HG02938 (cell line): ENCODE data around the gene QRFPR.
"Not testable (repeated sequence)": the region's sequence is repeated elsewhere in the genome, so short reads cannot be mapped to it uniquely, and the experiment has no call there.

ENCODE experiments used
- ATAC-seq: cut with Tn5 transposase; IDR thresholded peaks from one replicate; pipeline ENCODE4 v1.9.1; 2021; ENCODE audit warnings: mild to moderate bottlenecking, moderate library complexity; ENCODE audit not compliant: unreplicated experiment

QRFPR gene

GRCh38 chr4:121340247-121340646, 40.6 kb downstream of the QRFPR start:
- ATAC-seq = no peak

DNA sequence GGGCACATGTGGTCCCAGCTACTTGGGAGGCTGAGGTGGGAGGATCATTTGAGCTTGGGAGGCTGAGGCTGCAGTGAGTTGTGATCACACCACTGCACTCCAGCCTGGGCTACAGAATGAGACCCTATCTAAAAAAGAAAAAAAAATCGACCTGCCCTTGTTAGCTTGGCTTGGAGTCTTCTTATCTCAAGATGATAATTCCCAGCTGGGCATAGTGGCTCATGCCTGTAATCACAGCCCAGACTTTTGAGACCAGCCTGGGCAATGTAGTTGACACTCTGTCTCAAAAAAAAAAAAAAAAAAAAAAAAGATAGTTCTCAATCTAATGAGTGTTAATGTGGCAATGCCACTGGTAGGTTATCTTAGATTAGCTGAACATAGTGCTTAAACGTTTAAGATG, 41.0 kb downstream of the QRFPR start:
- no peak for ATAC-seq

DNA sequence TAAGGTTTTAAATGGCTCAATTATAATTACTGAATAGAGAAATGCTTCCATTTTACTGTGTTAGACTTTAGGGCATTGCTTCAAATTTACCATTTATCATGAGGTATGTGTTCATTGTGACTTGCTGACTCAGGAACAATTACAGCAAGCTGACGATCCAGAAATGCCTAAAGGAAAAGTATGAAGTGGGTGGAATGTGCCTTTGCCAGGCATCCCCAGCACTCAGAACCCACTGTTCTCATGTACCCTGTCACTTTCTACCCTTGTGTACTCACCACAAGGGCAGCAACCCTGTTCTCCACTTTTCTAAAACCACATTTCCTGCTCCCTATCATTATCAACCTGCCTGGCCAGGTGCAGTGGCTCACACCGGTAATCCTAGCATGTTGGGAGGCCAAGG, 41.5 kb downstream of the QRFPR start:
- no peak for ATAC-seq

DNA sequence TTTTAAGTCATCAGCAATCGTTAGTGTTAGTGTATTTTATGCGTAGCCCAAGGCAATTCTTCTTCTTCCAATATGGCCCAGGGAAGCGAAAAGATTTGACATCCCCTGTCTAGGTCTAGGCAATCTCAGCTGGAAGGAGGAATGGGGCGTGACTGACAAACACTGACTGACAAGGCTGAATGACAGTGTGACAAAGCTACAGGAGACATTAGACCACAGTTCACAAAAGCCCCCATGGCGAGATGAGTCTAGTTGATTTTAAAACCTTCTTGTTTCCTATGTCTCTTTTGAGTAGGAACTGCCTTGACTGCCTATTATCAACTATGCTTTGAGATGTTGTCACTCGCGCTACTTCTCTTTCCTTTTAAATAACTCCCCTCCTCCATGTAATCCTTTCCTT, 42.3 kb downstream of the QRFPR start:
- no peak for ATAC-seq

GRCh38 chr4:121336706-121337105, 44.1 kb downstream of the QRFPR start:
- no peak for ATAC-seq

DNA sequence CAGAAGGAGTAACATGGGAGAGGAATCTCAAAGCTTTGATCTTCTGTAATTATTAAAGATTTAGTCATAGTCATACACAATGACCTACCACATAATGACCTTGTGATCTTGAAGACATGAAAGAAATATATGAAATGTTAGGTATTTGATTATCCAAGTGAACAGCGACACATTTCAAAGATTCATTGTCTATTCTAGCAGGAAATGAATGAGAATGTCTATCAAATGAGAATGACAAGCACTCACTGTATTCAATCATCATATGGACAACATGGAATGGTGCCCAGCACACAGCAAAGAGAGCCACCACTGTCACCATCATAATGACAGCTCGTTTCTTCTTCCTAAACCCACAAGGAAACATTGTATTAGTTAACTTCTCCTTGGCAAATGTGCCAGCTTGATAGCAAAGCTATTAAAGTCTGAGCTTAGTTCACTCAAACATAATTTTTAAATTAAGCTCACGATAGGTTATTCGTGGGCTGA, 50.6 kb downstream of the QRFPR start:
- no peak for ATAC-seq

DNA sequence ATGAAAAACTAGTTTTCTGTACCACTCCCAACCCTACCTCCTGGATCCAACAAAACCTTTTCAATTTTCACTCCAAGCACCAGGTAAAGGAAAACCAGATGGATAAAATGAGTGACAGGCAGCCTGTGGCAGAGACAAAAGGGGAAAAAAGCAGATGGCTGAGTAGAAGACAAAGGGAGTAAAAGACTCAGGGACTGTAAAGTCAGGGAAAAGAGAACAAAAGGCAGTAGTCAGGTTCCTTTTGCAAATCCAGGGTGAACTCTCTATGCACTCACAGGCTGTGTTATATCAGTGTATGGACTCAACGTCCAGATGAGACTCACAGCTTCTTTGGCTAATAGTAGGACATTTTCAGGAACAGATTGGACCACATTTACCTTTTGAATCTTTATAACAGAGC, 54.2 kb downstream of the QRFPR start:
- no peak for ATAC-seq

DNA sequence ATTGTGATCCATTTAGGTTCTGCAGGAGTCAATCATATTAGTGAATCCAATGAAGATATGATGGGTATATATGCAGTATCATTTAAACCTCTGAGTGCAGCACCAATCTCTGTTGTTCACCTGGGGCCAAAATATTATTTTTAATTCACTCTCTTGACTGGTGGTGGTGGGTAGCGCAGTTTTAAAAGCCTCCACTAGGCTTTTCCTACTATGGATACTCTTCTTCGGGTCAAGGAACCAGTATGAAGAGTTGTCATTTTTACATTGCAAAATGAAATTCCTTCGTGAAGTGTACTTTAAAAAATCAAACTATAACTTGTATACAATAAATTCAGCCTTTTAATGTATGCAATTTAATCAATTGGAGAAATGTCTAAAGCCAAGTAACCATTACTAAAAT, 56.5 kb downstream of the QRFPR start:
- ATAC-seq = no peak

- ATAC-seq = no peak
Measured at GRCh38 chr4:121321466-121321865, 59.4 kb downstream of the QRFPR start.

- ATAC-seq = no peak
Measured at GRCh38 chr4:121316091-121316490, 64.7 kb downstream of the QRFPR start.

DNA sequence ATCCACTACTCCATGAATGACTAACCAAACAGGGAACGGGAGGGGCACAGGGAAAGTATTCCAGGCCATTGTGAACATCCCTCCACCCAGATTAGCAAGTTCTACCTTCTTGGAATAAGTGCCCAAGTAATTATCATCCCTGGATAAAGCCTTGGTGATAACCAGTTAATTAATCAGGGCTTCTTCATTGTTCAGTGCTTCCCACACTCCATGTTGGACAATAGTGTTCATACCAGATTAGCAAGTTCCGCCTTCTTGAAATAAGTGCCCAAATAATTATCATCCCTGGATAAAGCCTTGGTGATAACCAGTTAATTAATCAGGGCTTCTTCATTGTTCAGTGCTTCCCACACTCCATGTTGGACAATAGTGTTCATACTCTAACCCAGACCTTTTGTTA, 67.4 kb downstream of the QRFPR start:
- not testable (repeated sequence) for ATAC-seq

DNA sequence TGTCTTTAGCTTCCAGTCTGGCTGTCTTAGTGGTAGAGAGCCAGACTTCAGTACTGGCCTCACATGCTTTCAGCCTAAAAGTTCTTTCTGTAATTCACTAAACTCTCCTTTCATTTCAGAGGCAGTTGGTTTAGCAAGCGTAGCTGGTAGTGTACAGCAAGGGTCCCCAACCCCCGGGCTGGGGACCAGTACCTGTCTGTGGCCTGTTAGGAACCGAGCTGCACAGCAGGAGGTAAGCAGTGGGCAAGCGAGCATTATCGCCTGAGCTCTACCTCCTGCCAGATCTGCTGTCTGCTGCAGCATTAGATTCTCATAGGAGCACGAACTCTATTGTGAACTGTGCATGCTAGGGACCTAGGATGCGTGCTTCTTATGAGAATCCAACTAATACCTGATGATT, 72.0 kb downstream of the QRFPR start:
- ATAC-seq = no peak

- ATAC-seq = no peak
Measured at GRCh38 chr4:121308328-121308663, 72.5 kb downstream of the QRFPR start.

DNA sequence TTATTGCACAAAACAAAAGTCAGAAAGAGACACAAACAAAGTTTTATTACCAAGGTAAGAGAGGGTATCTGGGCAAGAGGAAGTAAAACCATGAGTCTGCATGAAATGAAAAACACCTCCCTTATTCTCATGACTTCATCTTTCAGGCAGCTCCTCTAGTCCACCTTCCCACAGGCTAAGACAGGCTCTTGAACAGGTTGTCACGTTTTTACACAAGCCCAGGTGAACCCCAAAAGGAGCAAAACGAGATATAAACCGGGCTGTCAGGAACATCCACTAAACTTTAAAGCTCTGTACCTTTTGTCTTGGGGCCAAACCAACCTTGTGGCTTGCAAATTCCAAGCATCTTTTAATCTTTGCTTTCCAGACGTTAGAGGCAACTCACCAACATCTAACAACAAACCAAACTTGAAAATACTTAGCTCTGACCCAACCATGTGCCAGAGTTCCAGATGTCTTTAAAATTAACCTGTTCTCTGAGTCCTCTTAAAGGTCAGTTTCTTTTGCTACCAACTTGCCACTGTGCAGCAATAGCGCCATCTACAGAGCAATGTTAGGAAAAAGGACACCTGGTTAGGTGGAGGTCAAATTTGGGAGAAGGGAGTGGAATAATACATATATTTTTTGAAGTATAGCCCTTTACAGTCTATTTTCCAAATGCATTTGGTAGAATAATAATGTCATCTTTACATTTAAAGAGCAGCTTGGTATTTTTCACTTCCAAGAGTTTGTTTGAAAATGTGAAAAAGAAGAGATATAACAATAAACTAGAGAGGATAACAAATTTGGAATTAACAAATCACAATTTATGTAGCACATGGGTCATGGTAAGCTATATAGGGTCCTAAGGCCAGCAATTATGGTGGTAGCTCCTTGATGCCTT, 73.1 kb downstream of the QRFPR start:
- ATAC-seq = peak; percentile 96

GRCh38 chr4:121306931-121307330, 73.9 kb downstream of the QRFPR start:
- ATAC-seq = no peak

DNA sequence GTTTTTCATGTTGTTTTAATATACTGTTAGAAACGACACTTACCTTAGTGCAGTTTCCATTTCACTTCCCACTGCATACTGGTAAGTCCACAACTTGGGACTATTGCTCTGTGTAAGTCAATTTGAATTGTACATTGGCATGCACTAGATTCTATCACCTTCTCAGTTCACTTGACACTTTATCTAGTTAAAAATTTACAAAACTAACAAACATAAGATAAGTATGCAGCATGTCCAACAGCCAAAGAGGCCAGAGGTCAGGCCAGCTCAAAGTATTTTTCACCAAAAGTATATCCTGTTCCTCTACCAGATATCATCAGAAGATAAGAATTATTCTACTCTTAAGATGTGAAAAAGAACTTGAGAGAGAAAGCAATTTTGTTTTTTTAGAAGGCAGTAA, 75.9 kb downstream of the QRFPR start:
- ATAC-seq = no peak

DNA sequence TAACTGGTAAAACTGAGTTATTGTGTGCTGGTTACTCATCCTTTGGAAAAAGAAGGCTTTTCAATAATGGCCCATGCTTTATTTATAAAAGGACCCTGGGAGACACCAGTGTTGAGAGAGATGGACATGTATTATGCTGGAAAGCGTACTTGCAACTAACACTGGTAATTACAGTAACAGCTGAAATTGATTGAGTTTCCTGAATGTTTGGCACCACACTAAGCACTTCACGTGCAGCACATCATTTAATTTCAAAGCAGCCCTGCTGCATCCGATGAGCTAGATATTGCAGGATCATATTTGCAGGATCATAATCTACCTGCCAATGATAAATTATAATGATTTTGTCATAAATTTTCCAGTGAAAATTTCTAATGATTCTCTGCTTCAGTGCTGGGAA, 81.5 kb downstream of the QRFPR start:
- no peak for ATAC-seq

GRCh38 chr4:121283319-121283718, 97.5 kb downstream of the QRFPR start:
- ATAC-seq = no peak

- no peak for ATAC-seq
Measured at GRCh38 chr4:121280425-121280824, 100.4 kb downstream of the QRFPR start.

DNA sequence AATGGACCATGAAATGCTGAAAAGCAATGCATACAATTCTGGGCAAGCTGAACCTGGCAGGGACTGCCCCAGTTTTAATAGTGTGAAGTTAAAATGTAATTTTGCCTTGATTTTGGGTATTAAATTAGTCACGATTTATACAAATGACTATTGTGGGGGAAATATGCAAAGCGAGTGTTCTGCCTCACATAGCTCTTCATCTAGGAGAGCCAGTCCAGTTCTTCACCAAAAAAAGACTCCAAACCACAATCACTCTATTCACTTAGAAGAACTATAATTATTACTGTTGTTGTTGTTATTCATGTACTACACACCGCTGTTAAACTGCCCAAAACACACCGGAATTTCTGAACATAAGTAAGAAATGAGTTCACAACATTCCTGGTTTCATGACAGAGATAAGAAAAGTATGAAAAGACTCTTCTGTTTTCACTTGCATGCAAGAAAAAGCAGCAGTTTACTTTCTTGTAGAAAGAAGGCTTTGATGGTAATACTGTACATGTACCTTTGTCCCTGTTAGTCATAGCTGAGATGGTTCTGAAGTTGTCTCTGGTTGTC, 101.9 kb downstream of the QRFPR start:
- ATAC-seq = peak; percentile 86
